Mesodermal cell (in vitro differentiated cells): ENCODE measurements around the gene SCN1A.
"Not testable (repeated sequence)": the region's sequence is repeated elsewhere in the genome, so short reads cannot be mapped to it uniquely, and the experiment has no call there.

ENCODE experiments used
- H3K27ac ChIP-seq: 2 replicates; pipeline ENCODE4 v1.7.0; 2013; ENCODE audit warnings: mild to moderate bottlenecking, low read depth, low read length, moderate library complexity; ENCODE audit not compliant: severe bottlenecking
- H3K36me3 ChIP-seq: 2 replicates; pipeline ENCODE4 v1.7.1; 2013; ENCODE audit warnings: mild to moderate bottlenecking, low read length, moderate library complexity; ENCODE audit not compliant: control insufficient read depth, insufficient read depth
- H3K4me1 ChIP-seq: one replicate; pipeline ENCODE4 v1.7.1; 2013; ENCODE audit warnings: mild to moderate bottlenecking, low read length; ENCODE audit not compliant: insufficient read depth, control insufficient read depth, poor library complexity, severe bottlenecking
- H3K4me3 ChIP-seq: 2 replicates; pipeline ENCODE4 v1.7.0; 2013; ENCODE audit warnings: low read length, control low read depth, mild to moderate bottlenecking; ENCODE audit not compliant: insufficient read depth, poor library complexity, severe bottlenecking; ENCODE audit errors: extremely low read depth
- H3K9me3 ChIP-seq: 2 replicates; pipeline ENCODE4 v1.7.1; 2013; ENCODE audit warnings: mild to moderate bottlenecking, low read length, moderate library complexity; ENCODE audit not compliant: control insufficient read depth
- WGBS, 2 experiments: methylation state at CpG; one replicate each; pipeline ENCODE4 v1.1.5; 2013; ENCODE audit warnings: missing lambda C conversion rate in 2 of 2; ENCODE audit not compliant: insufficient coverage in 2 of 2; 5-methylcytosine and 5-hydroxymethylcytosine counted together

Gene SCN1A

DNA sequence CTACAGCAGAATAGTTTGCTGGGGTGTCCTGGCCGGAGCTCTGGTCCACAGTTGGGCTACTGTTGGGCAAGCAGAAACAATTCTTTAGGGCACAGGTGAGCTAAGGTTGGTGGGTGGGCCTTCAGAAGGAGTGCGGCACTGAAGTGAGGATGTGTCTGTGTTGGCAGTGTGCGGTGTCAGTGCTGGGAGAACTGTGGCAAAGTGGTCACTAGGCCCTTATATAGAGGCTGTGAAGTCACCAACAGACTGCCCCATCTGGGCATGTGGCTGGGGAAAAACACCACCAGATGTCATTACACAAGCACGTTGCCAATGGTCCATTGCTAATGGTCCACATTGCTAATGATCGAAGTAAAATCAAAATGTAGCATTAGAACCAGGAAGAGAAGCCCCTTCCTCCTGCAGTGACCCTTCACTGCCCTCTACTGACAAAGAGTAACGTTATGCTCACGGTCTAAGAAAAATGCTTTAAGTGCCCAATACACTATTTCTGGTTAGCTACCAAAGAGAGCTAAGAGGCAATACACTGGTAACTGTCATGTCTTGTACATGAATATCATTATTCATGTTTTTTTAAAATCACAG is 21.3 kb downstream of the SCN1A start:
- no peak overlapping the region for H3K4me3 ChIP-seq
- no peaks in the 10 kb centered on the region for H3K4me1 ChIP-seq
- 44 to 79% methylated on average over 4 to 6 of the region's 7 CpGs for WGBS, 2 experiments
- no peak overlapping the region for H3K27ac ChIP-seq
- H3K9me3 ChIP-seq: no peaks in the 10 kb centered on the region
- H3K36me3 ChIP-seq: no peaks in the 10 kb centered on the region

DNA sequence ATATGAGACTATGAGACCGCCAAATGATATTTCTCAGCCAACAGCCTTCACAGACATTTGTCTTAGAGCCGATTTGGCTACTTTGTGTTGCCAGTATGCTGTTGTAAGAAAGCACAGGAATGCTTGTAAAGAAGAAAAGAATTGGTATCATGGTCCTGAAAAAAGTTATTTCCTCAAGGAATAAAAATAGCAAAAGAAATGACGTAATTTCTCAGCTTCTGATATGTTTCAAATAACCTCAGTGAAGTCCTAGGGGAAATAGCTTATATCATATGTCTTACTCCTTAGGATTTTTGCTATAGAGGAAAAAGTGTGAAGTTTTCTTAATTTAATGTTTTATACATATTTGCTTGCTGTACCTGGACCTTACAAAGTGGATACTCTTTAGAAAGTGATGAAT is 23.0 kb downstream of the SCN1A start:
- 40% methylated on average over 1 of the region's 3 CpGs for WGBS, 2 experiments
- H3K36me3 ChIP-seq: no peaks in the 10 kb centered on the region
- no peak overlapping the region for H3K27ac ChIP-seq
- no peaks in the 10 kb centered on the region for H3K4me1 ChIP-seq
- H3K4me3 ChIP-seq: no peak overlapping the region
- H3K9me3 ChIP-seq: no peaks in the 10 kb centered on the region

DNA sequence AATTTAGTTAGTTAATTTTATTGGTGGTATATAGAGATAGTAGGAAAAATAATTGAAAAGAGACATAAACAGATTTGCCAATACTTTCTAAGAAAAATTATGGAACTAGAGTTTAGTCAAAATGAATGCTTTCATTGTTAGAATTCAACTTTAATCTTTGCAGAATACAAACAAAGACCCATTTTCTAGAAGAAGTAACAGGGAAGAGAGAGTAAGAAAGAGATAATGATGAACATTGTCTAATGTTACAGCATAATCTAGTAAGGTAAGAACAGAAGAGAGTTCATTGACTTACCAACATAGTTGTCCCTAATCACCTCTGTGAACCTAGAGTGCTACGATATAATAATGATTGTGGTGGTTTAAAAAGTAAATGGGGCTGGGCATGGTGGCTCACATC is 23.7 kb downstream of the SCN1A start:
- no peaks in the 10 kb centered on the region for H3K9me3 ChIP-seq
- H3K4me1 ChIP-seq: no peaks in the 10 kb centered on the region

DNA sequence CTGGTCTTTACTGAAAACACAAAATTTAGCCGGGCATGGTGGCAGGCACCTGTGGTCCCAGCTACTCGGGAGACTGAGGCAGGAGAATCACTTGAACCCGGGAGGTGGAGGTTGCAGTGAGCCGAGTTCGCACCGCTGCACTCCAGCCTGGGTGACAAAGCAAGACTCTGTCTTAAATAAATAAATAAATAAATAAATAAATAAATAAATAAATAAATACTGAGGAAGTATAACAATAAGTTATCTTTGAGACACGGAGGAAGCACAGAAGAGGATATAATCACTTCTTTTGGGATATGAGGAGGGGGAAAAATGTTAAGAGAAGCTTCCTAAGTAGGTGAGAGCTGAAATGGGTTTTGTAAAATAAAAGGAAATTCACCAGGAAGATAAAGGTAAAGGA is 24.5 kb downstream of the SCN1A start:
- H3K4me1 ChIP-seq, H3K9me3 ChIP-seq, H3K4me3 ChIP-seq, H3K36me3 ChIP-seq, H3K27ac ChIP-seq: not testable (repeated sequence)
- WGBS, 2 experiments: 94 to 100% methylated on average over 1 to 2 of the region's 7 CpGs

More for the DNA sequence above, 23.7 kb downstream of the SCN1A start:
- no peak overlapping the region for H3K27ac ChIP-seq
- H3K36me3 ChIP-seq: no peaks in the 10 kb centered on the region
- no peak overlapping the region for H3K4me3 ChIP-seq
- WGBS, 2 experiments: no CpG with 5 or more reads among the region's 1 CpG

DNA sequence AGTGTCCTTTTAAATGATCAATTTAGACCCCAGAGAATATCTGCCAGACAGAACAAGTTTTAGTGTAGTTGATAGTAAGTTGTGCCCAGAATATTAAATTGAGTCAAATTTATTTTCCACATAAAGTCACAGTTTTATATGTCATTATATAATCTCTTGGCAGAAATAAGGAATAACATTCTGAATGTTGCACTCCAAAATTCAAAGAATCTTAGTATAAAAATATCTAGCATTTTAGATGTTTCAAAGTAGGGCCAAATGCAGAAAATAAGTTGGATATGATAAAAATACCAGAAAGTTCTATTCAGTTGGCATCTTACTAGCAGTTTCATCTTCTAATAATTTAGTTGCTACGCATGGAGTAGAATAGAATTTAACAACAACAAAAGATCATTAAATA is 33.5 kb downstream of the SCN1A start:
- no peaks in the 10 kb centered on the region for H3K9me3 ChIP-seq
- WGBS, 2 experiments: no CpG with 5 or more reads among the region's 1 CpG

DNA sequence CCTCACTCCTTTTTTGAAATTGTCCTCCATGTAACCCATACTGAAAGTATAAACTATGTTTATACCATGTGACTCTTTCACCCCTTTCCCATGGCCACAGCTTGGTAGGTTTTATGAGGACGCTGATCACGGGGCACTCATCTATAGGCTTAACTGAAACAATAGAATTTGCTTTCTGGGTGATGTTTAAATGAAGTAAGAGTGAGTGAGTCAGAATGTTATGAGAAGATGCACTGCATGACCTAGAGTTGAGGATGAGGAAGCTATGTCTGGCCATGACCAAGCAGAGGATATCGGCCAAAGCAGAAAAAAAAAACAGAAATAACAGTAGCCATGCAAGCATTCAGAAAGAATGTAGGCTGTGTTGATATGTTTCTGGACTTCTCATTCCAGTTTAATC is 34.9 kb downstream of the SCN1A start:
- H3K9me3 ChIP-seq: no peaks in the 10 kb centered on the region
- H3K36me3 ChIP-seq: no peaks in the 10 kb centered on the region
- no peaks in the 10 kb centered on the region for H3K4me1 ChIP-seq
- no peak overlapping the region for H3K27ac ChIP-seq
- no peak overlapping the region for H3K4me3 ChIP-seq
- WGBS, 2 experiments: 100% methylated on average over 3 of the region's 3 CpGs; no CpG with 5 or more reads in 1 of the 2 experiments

More for the DNA sequence above, 33.5 kb downstream of the SCN1A start:
- no peaks in the 10 kb centered on the region for H3K4me1 ChIP-seq
- no peak overlapping the region for H3K4me3 ChIP-seq
- H3K36me3 ChIP-seq: no peaks in the 10 kb centered on the region
- no peak overlapping the region for H3K27ac ChIP-seq

DNA sequence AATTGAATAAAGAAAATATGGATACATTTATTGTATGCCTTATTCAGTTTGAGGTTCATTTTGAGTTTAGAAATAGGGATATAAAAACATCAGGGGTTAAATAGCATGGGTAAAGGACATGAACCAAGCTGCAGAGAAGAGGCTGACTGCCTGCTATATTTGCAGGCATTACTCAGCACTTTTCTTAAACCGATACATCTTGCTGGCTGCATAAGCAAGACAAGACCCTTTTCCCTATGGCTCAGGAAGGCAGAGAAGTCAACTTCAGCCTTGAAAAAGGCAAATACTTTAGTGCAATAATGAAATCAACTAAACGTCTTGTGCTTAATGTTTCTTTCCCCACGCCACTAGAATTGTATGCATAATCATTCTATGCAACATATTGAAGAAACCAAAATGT is 36.4 kb downstream of the SCN1A start:
- WGBS, 2 experiments: 67% methylated on average over 1 of the region's 3 CpGs; no CpG with 5 or more reads in 1 of the 2 experiments
- Histone ChIP-seq H3K36me3 (no peaks in the 10 kb centered on the region), H3K27ac (no peak overlapping the region), H3K9me3 (no peaks in the 10 kb centered on the region), H3K4me1 (no peaks in the 10 kb centered on the region), H3K4me3 (no peak overlapping the region)

DNA sequence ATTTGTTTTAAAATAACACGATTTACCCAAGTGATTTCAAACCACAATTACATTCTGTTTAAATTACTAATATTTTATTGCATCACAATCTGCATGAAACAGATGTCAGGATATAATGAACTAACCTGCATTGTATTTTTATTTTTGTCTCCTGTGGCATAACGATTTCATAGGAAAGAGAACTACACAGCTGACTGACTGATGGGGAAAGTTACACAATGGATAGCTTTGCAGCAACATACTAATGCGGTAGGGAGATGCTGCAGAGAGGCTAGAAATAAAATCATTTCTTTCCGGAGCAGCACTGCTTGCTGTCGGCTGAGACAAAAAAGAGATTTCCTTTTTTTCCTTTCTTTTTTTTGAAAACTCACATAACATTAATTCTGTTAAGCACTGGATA is 36.9 kb downstream of the SCN1A start:
- WGBS, 2 experiments: 68 to 77% methylated on average over 3 to 4 of the region's 5 CpGs
- Histone ChIP-seq H3K9me3 (no peaks in the 10 kb centered on the region), H3K4me1 (no peaks in the 10 kb centered on the region), H3K4me3 (no peak overlapping the region), H3K36me3 (no peaks in the 10 kb centered on the region), H3K27ac (no peak overlapping the region)

DNA sequence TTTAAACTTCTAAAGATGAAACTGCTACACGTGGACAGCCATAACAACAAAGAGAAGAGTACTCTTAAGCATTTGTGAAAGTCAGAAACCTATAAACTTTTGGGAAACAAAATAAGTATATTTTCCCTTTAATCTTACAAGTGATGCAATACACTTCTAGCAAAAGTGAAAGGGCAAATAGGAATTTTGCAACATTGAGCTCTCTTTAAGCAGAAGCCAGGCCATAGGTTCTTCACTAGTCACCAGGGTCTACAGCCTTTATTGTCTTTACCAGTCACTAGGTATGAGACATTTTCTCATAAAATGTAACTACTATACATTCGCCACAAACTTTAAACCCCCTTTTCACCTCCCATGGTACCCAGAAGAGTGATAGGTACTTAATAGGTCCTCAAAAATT is 37.5 kb downstream of the SCN1A start:
- H3K27ac ChIP-seq: no peak overlapping the region
- no CpG with 5 or more reads among the region's 2 CpGs for WGBS, 2 experiments
- no peak overlapping the region for H3K4me3 ChIP-seq
- no peaks in the 10 kb centered on the region for H3K9me3 ChIP-seq
- no peaks in the 10 kb centered on the region for H3K4me1 ChIP-seq
- no peaks in the 10 kb centered on the region for H3K36me3 ChIP-seq

DNA sequence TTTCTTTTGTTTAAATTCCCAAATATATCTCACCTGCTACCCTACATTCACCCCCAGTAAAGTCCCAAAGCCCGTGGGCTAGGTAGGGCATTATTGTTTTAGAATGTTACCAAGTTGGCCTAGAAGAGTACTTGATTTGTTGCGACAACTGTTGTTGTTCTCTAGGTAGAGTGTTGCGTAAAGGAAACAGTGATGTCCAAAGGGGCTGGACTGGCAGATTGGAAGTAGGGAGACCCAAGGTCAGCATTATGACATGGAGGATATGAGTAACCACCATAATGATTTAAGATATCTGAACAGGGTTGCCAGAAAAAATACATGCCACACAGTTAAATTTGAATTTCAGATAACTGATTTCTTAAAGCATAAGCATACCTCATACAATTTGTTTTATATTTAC is 39.2 kb downstream of the SCN1A start:
- no peak overlapping the region for H3K4me3 ChIP-seq
- H3K4me1 ChIP-seq: no peaks in the 10 kb centered on the region
- WGBS, 2 experiments: 84 to 100% methylated on average over 1 to 2 of the region's 3 CpGs
- no peaks in the 10 kb centered on the region for H3K36me3 ChIP-seq
- H3K9me3 ChIP-seq: no peaks in the 10 kb centered on the region
- no peak overlapping the region for H3K27ac ChIP-seq

DNA sequence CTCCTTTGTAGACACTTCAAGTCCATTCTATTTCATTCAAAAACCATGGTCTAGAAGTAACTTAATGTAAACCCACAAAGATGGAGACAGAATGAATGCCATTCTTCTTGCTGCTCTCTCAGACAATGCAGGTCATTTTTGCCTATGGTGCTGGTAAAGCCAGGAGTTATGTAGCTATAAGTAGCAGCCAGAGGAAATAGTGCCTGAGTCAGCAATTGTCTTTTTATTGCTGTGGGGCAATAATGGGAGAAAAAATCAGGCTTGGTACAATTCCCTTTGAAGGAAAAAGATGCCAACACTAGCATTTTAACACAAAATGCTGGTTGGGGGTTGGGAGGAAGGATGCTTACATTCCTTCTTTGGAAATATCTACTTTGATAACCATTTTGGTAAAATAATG is 43.5 kb downstream of the SCN1A start:
- Histone ChIP-seq H3K9me3 (no peaks in the 10 kb centered on the region), H3K36me3 (no peaks in the 10 kb centered on the region), H3K27ac (no peak overlapping the region), H3K4me3 (no peak overlapping the region), H3K4me1 (no peaks in the 10 kb centered on the region)
